Prostate gland (tissue), 2 donors: ENCODE measurements around the gene ZBTB5.

Experiments used
- CTCF ChIP-seq, 4 experiments: fragments of 200-600 bp in 2 of 4; fragments of 450-650 bp in 2 of 4; sonication (generic) in 2 of 4; IDR thresholded peaks; 1 replicate in 3 of 4; 2 replicates in 1 of 4; pipeline ENCODE4 v1.5.1; 2016 to 2019; ENCODE audit warnings: antibody characterized with exemption in 4 of 4, mild to moderate bottlenecking in 2 of 4, moderate library complexity in 2 of 4
- POLR2A ChIP-seq: fragments of 450-650 bp; IDR thresholded peaks from one replicate; pipeline ENCODE4 v1.6.1; 2016; ENCODE audit warnings: antibody characterized with exemption, mild to moderate bottlenecking

GRCh38 chr9:37474438-37474837 lies 9.2 kb upstream of the ZBTB5 start:
- no peak for TF ChIP-seq CTCF (IDR thresholded peaks at IDR 0.05)
- TF ChIP-seq POLR2A, result no peak
